Transverse colon (tissue), 4 donors: ENCODE data around the gene COMMD7. TPM values are rescaled to one million over a fixed set of nuclear protein-coding genes. Genes with fewer than 3 reads are reported as not detected.

Experiments used
- DNase-seq: peaks from one replicate; pipeline ENCODE4 v3.0.0-alpha.2; 2019
- H3K27ac ChIP-seq, 4 donors: fragments of 200-600 bp; sonication (generic); 2 replicates each; pipeline ENCODE4 v1.5.1; 2016 to 2018; ENCODE audit warnings: inconsistent platforms in 4 of 4
- H3K27me3 ChIP-seq: fragments of 200-600 bp; sonication (generic); 2 replicates; pipeline ENCODE4 v1.5.1; 2017; ENCODE audit warnings: inconsistent platforms
- H3K36me3 ChIP-seq, 4 donors: fragments of 200-600 bp; sonication (generic); 2 replicates each; pipeline ENCODE4 v1.5.1; 2017 to 2019; ENCODE audit warnings: inconsistent platforms in 4 of 4
- H3K4me1 ChIP-seq, 4 donors: fragments of 200-600 bp; sonication (generic); 2 replicates each; pipeline ENCODE4 v1.5.1; 2017 to 2020; ENCODE audit warnings: inconsistent platforms in 4 of 4
- H3K4me3 ChIP-seq, 4 donors: fragments of 200-600 bp; sonication (generic); 1 replicate in 1 of 4; 2 replicates in 3 of 4; pipeline versions ENCODE4 v1.5.1 to v1.6.1; 2017 to 2019; ENCODE audit warnings: inconsistent platforms in 4 of 4
- H3K9me3 ChIP-seq, 2 donors: fragments of 200-600 bp; sonication (generic); 2 replicates each; pipeline ENCODE4 v1.5.1; 2017 to 2019; ENCODE audit warnings: inconsistent platforms in 2 of 2
- EP300 ChIP-seq: sonication (generic); formaldehyde crosslinking; IDR thresholded peaks from one replicate; pipeline ENCODE4 v1.6.1; 2017; ENCODE audit warnings: antibody characterized with exemption, low read depth
- POLR2A ChIP-seq: fragments of 450-650 bp; IDR thresholded peaks from one replicate; pipeline ENCODE4 v1.6.1; 2016; ENCODE audit warnings: antibody characterized with exemption, mild to moderate bottlenecking, moderate library complexity
- POLR2AphosphoS5 ChIP-seq, 3 donors: sonication (generic); formaldehyde crosslinking; IDR thresholded peaks; one replicate each; pipeline ENCODE4 v1.6.1; 2016; ENCODE audit warnings: antibody characterized with exemption in 3 of 3
- WGBS, 2 donors: methylation state at CpG; one replicate each; pipeline ENCODE4 v1.1.5; 2018; ENCODE audit warnings: low coverage in 1 of 2; 5-methylcytosine and 5-hydroxymethylcytosine counted together
- in situ Hi-C, 4 donors: fragments of 200-750 bp; cut with MboI; loops; one replicate each; pipeline versions ENCODE4 v1.15.0 to v1.15.1; 2017; ENCODE audit warnings: low sequenced_read_pairs in 3 of 4, low pct_ligation_motif_present in 1 of 4, low pct_unique_long_range_greater_than_20kb in 1 of 4
- intact Hi-C: fragments of 100-400 bp; cut with DNase I; formaldehyde crosslinking; loops from one replicate; pipeline ENCODE4 v1.15.1; 2023; ENCODE audit warnings: low total_unique reads
- total RNA-seq, 4 donors: library from RNA; depleted of rRNA; stranded (reverse); fragments of >200 nt; gene quantifications; one replicate each; pipeline ENCODE4 v1.1.0, GENCODE V29; 2016
- TF ChIP-seq, protein P1 (sequence below), 5 experiments: fragments of 200-600 bp in 3 of 5; fragments of 450-650 bp in 2 of 5; sonication (generic) in 3 of 5; IDR thresholded peaks; 1 replicate in 2 of 5; 2 replicates in 3 of 5; pipeline ENCODE4 v1.5.1; 2016 to 2017; ENCODE audit warnings: antibody characterized with exemption in 5 of 5, inconsistent platforms in 3 of 5, mild to moderate bottlenecking in 2 of 5, moderate library complexity in 1 of 5

Gene COMMD7
- total RNA-seq, 4 donors from 2014 or later: 14.3 to 24.8 (median 20.2) TPM

DNA sequence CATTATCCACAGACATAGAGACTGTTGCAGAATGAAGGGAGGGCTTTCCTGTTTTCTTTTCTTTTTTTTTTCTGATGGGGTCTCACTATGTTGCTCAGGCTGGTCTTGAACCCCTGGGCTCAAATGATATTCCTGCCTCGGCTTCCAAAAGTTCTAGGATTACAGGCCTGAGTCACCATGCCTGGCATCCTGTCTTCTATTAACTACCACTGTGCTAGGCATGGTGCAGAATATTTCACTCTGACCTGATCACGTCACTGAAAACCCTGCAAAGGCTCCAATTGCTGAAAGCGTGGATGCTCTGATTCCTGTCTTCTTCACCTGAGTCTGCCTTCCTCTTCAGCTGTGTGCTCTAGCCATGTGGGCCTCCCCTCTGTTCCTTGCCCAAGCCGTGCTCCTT, 10.5 kb upstream of the COMMD7 start:
- in situ Hi-C loops (no loop called here), intact Hi-C loops (no loop called here)
- Histone ChIP-seq H3K4me1 (no peaks in the 10 kb centered on the region), H3K27me3 (no peaks in the 10 kb centered on the region), H3K27ac (no peak overlapping the region), H3K36me3 (no peaks in the 10 kb centered on the region), H3K4me3 (no peak overlapping the region), H3K9me3 (no peaks in the 10 kb centered on the region)
- 75 to 79% methylated on average over 4 of the region's 4 CpGs for WGBS, 2 donors
- no peak for DNase-seq
- TF ChIP-seq POLR2AphosphoS5 (IDR thresholded peaks at IDR 0.05): no peak
- TF ChIP-seq POLR2A: no peak
- no peak for TF ChIP-seq EP300
- TF ChIP-seq, protein P1, sequence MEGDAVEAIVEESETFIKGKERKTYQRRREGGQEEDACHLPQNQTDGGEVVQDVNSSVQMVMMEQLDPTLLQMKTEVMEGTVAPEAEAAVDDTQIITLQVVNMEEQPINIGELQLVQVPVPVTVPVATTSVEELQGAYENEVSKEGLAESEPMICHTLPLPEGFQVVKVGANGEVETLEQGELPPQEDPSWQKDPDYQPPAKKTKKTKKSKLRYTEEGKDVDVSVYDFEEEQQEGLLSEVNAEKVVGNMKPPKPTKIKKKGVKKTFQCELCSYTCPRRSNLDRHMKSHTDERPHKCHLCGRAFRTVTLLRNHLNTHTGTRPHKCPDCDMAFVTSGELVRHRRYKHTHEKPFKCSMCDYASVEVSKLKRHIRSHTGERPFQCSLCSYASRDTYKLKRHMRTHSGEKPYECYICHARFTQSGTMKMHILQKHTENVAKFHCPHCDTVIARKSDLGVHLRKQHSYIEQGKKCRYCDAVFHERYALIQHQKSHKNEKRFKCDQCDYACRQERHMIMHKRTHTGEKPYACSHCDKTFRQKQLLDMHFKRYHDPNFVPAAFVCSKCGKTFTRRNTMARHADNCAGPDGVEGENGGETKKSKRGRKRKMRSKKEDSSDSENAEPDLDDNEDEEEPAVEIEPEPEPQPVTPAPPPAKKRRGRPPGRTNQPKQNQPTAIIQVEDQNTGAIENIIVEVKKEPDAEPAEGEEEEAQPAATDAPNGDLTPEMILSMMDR (IDR thresholded peaks at IDR 0.05): no peak

DNA sequence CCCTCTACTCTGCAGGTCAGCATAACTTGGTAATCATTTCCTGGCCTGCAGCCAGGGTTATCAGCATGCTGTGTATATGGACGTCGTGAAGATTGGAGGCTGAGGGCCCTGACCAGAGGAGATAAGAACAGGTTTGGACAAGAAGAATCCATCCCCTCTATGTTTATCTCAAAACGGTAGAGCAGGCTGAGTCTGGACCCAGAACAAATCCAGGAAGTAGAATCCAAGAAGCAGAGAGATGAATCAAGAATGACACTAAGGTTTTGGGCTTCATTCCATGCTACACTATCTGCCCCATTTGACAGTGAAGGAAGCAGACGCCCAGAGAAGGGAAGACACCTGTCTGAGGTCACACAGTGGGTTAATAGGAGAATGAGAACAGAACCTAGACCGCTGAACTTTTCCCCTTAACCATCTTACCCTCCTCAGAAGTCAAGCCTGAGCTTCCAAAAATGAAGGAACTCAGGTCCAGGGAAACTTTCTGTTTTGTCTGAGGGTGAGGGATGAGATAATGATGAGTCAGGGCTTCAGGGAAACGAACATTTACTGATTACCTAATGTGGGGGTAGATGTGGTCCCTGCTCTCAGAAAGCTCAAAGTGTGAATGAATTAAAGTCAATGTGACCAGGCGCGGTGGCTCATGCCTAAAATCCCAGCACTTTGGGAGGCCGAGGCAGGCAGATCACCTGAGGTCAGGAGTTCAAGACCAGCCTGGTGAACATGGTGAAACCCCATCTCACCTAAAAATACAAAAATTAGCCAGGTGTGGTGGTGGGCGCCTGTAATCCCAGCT, 9.4 kb upstream of the COMMD7 start:
- Histone ChIP-seq H3K27ac (no peak overlapping the region), H3K9me3 (no peaks in the 10 kb centered on the region), H3K4me1 (no peaks in the 10 kb centered on the region), H3K4me3 (no peak overlapping the region), H3K27me3 (no peaks in the 10 kb centered on the region), H3K36me3 (no peaks in the 10 kb centered on the region)
- WGBS, 2 donors: 53 to 65% methylated on average over 5 to 10 of the region's 10 CpGs
- in situ Hi-C loops: no loop called here
- no peak for DNase-seq
- intact Hi-C loops: no loop called here
- no peak for TF ChIP-seq POLR2AphosphoS5 (IDR thresholded peaks at IDR 0.05)
- TF ChIP-seq, protein P1 (IDR thresholded peaks at IDR 0.05): no peak
- TF ChIP-seq EP300: no peak
- TF ChIP-seq POLR2A: no peak

DNA sequence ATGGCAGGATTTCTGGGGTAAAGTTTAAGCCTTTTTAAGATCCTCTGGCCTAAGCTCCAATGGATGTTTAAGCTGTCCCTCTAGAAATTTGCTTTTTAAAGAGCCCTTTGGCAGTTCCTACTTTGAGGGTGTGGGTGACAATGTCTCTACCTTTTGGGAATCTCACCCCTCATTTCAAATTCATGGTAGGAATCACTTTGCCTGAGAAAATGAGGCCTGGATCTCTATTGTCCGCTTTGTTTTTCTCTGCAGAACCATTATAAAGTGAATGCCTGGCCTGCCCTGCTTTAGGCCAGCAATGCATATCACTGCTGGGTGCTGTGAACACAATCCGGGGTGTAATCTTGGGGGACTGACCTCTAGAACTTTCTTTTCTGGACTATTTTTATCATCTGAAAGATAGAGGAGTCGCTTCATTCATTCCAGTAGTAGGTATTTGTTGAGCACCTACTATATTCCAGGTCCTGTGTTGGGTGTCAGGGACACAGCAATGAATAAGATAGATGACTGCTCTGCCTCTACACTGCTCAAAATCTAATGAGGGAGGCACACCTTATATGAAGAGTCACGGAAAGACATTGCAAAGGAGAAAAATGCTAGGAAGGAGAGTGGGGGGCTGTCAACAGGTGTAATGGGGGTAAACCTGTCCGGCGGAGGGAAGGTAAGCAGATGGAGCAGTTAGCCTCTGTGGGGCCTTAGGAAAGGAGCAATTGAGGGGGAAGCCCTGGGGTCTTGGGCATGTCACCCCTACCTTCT, 8.6 kb upstream of the COMMD7 start:
- no peaks in the 10 kb centered on the region for H3K36me3 ChIP-seq
- H3K27me3 ChIP-seq: no peaks in the 10 kb centered on the region
- no peak overlapping the region for H3K4me3 ChIP-seq
- 79 to 94% methylated on average over 3 to 6 of the region's 6 CpGs for WGBS, 2 donors
- DNase-seq: no peak
- TF ChIP-seq POLR2A (no peak), POLR2AphosphoS5 (IDR thresholded peaks at IDR 0.05) (no peak), EP300 (no peak)
- TF ChIP-seq, protein P1 (IDR thresholded peaks at IDR 0.05): no peak
- H3K27ac ChIP-seq: no peak overlapping the region
- H3K4me1 ChIP-seq: no peaks in the 10 kb centered on the region
- in situ Hi-C loops (no loop called here), intact Hi-C loops (no loop called here)
- H3K9me3 ChIP-seq: no peaks in the 10 kb centered on the region

DNA sequence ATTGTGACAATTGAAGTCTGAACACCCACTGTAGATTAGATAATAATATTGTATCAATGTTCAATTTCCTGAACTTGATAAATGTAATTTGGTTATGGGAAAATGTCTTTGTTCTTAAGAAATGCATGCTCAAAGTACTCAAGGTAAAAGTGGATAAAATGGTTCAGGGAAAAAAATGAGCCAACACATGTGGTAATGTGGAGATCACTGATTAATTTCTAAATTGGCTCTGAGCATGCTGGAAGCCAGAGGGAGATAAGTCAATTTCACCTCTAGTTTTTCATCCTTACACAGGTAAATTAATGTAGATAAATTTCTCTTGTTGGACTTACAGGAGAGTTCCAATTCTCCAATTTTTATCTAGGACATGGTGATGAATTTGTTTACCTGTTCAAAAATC, 8.0 kb upstream of the COMMD7 start:
- TF ChIP-seq, protein P1 (IDR thresholded peaks at IDR 0.05): no peak
- no peak for TF ChIP-seq POLR2AphosphoS5 (IDR thresholded peaks at IDR 0.05)
- TF ChIP-seq EP300: no peak
- TF ChIP-seq POLR2A: no peak
- Histone ChIP-seq H3K9me3 (no peaks in the 10 kb centered on the region), H3K4me3 (no peak overlapping the region), H3K36me3 (no peaks in the 10 kb centered on the region), H3K27ac (no peak overlapping the region), H3K4me1 (no peaks in the 10 kb centered on the region), H3K27me3 (no peaks in the 10 kb centered on the region)
- intact Hi-C loops: no loop called here
- in situ Hi-C loops: no loop called here
- DNase-seq: no peak
